ENCODE measurements around the gene DKKL1.

- TF ChIP-seq SUZ12 (IDR thresholded peaks at IDR 0.05; ENCODE audit: extremely low read depth, insufficient read depth, insufficient read length) (no peak), YY1 (IDR thresholded peaks at IDR 0.05; ENCODE audit: insufficient read depth, insufficient read length) (no peak), ZNF274 (IDR thresholded peaks at IDR 0.05; ENCODE audit: low read depth, low read length) (no peak)
Measured at GRCh38 chr19:49362929-49363267, 779 bp upstream of the DKKL1 start.
